GM12874 (cell line): ENCODE results near the gene RIPOR2.

Experiments
- CTCF ChIP-seq: IDR thresholded peaks from 2 replicates; pipeline ENCODE4 v1.5.1; 2011; ENCODE audit warnings: low read depth, mild to moderate bottlenecking, control low read depth, low read length, moderate library complexity; ENCODE audit not compliant: insufficient read depth

Gene RIPOR2

GRCh38 chr6:24755279-24755678 lies 180.5 kb downstream of the RIPOR2 start:
- no peak for TF ChIP-seq CTCF
